HS-27A (cell line): Measurements from ENCODE around the gene GPR156.

Source experiments
- DNase-seq: peaks from one replicate; pipeline ENCODE4 v3.0.0-alpha.2; 2012; ENCODE audit warnings: low read depth, missing footprints

GPR156 gene

DNA sequence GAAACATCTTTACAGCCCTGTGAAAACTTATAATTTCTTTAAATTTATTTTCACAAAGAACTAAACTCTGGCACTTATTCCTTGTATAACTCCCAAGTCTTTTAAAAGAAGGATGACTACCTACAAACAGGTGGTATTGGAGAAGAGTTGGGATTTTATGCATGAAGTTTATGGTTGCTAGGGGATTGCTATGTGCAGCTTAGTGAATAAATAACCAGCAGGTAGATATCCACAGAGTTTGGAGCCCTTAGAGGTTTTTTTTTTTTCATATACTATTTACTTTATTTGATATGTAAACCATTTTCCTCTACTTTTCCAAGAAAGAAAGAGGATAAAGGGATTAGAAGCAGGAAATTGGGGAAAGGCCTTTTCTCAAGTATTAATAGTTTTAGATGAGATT is 91.5 kb downstream of the GPR156 start:
- DNase-seq: no peak

DNA sequence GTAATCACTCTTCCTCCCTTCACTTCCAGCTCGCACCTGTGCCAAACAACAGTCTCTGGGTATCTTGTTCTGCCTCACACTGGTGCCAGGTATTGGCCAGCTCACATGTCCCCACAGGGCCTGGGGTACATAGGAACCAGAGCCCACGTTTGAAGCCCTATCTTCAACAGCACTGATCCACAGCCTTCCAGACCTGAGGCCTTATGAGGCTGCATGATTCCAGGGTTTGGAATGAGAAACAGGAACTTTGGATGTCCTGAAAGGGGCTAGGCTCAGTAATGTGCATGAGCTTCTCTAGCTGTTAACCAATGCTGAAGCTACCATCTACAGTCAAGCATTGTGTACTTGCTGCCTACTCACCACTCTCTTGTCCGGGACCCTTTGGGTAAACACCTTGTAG is 92.4 kb downstream of the GPR156 start:
- no peak for DNase-seq

DNA sequence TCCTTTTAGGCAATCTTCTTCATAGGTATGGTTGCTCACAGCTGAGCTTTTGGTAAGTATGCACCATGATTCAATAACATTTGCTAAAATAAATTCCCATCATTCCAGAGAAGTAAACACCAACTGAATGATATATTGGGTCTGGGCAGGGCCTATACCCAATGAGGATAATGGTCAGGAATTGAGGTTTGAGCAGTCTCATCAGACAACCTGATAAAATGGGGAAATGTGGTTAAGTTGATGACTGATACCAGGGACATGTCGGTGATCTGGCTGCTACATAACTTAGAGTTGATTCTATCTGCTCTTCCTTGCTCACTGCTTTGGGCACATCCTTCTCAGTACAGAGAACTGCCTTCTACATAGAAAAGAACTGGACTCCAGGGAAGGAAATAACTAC is 92.9 kb downstream of the GPR156 start:
- DNase-seq: no peak

GRCh38 chr3:120182613-120183511 is 102.2 kb downstream of the GPR156 start:
- no peak for DNase-seq

- DNase-seq: no peak
Measured at GRCh38 chr3:120181632-120182031, 103.4 kb downstream of the GPR156 start.

DNA sequence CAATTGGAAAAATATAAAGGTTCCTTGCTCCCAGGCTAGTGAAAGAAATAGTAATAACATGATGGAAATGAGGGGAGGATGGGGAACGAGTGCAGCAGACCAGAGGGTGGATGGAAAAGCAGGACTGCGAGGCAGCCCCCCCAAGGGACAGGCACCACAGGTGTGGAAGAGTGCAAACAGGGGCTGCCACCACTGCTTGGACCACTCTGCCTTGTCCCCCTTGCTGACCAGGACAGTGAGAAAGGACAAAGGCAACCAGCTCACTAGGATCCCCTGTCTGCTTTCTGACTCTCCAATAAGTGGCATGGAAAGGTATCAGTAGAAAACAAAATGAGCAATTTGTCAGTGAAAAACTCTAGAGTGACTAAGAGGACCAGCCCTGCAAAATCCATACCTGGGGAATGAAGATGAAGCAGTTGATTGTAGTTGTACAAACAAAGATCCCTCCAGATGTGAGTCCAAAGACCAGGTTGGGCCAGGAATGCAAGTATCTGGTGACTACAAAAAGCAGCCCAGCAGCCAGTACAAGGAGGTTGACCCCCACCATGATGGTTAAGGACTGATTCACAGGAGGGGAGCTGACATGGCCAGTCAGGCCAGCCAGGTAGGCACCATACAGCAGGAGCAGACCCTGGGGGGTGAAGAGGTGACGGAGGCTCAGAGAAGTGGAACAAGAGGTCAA is 104.2 kb downstream of the GPR156 start:
- DNase-seq: no peak

DNA sequence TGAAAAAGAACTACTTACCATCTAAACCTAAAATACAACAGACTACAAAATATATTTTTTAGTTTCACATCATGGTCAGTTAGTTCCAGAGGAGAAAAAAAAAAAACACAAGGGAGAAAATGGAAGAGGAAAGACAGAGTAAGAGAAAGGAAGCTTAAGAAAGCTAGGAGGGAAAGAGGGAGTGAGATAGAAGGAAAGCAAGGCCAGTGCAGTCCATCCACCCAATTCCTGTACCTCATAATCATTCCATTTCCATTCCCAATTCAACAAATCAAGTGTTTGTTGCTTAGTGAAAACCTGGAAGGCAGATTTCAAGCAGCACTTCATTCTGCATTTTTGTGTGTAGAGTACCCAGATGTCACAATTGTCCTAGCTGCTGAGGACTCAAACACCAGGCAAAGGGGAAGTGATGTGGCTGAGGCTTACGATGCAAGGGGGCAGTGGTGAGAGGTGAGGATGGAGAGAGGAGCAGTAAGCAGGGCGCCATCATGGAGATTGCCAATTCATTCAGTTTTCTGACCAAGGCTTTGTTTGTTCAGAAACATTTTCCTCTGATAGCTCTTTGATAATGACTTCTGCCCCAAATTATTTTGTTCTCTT is 107.2 kb downstream of the GPR156 start:
- no peak for DNase-seq

DNA sequence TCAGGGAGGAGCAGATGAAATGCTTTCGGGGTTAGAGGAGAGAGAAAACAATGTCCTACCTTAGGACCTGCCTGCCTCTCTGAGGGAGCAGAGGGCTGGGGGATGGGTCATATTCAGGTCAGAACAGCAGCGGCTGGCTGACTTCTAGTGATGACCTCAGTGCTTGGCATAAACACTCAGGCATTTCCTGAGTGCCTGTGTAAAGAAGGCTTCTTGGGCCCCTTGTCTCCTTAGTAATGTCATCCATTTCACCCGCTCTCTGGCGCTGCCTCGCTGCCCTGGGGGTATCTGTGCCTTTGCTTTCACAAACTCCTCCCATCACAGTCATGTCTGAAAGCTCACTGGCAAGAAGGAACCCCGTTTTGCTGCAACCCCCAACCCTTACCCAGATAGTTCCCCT is 107.9 kb downstream of the GPR156 start:
- peak; percentile 80 for DNase-seq

DNA sequence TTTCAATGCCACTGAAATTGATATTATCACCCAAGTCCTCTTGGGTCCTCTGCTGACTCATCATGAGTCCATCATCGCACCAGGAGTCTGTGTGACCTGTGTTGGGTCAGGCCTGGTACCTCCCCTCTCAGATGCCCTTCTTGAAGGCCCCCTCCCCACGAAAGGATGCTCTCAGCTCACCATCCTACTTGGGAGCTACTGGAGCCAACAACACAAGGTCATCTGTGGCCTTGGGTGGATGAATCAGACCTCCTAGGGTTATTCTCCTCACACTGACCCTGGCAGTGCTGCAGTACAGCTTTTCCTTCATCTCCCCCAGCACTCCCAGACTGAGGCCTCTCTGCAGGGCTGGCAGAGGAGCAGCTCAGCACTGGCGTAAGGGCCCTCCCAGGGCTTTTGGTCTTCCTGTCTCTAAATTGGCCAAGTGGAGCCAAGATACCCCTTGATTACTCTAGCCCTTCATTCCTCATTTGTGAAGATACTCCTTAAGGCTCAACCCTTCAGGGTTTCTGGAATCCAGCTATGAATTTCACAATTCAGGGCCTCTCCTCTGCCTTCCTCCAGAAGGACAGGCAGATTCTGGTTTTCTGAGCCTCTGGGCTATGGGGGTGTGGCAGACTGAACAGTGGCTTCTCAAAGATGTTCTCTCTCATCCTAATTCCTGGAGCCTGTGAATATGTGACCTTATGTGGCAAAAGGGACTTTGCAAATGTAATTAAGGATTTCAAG is 110.0 kb downstream of the GPR156 start:
- no peak for DNase-seq

DNA sequence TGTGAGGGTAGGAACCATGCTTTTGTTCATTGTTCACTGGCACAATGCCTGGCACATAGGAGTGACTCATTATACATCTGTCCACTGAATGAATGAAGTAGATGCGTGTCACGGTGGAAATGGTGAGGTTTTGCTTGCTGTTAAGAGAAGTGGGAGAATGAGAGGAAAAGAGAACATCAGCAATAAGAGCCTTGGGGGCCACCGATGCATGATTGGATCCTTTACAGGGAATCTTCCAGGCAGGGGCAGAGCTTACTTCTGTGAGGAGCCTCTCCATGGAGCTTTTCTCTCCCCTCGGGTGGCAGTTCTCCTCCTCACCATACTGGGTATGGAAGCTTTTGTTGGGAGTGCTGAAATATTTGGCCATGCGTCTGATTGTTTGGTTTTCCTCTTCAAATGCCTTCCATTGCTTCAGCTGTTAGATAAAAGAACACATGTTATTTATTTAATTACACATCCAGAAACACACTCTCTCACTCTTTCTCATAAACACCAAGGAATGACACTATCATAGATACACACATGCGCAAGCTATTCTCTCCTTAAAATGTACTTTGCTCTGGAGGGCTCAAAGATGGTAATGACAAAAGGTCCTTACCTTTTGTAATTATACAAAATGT is 111.9 kb downstream of the GPR156 start:
- DNase-seq: no peak

- peak; percentile 75 for DNase-seq
Measured at GRCh38 chr3:120172070-120172469, 113.0 kb downstream of the GPR156 start.

DNA sequence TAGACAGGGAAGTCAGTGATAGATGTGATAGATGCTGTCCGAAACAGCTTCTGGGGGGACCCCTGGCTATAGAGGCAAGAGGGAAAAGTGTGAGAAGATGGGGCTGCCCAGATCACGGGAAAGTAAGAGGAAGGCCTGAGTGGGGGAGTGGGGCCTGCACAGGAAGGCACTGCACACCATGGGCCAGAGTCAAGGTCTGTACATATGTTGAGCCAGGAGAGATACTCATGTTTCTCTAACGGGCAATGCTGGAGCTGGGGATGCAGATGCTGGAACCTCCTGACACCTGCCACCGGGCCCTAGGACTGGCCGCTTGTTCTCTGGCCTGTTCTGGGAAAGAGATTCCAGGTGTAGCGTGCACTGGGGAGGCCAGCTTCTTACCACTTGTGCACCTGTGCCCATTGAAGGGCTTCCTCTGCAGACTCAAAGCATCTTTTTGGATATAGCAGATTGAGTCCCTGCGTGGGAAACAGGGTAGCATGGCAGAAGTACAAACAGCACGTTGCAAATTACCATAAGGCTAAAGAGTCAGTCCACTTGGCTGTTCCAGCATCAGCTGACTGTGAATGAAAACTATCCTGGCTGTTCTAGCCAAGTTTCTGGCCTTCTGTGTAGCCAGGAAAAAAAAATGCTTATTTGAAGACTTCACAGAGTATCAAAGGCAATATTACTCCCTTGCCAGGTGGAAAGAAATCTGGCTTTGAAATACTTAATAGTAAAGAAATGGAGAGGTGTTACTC is 113.7 kb downstream of the GPR156 start:
- no peak for DNase-seq

GRCh38 chr3:120170223-120170622 is 114.8 kb downstream of the GPR156 start:
- DNase-seq: peak; percentile 70

DNA sequence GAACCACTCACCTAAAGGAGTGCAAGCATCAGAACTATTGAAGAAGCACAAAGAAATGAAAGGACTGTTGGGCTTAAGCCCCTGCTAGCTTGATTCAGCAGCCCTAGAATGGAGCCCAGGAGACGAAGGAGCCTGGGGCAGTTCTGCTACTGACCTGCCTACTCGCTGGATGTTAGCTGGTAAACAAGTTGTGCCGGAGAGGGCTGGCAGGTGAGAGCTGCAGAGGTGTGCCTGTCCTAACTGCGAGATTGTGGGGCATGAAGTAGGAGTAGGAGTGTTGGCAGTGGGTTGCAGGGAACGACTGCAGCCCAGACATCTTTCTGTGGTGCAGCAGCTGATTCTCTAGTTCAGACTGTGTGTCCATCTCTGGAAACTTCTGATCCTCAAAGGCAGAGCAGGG is 115.6 kb downstream of the GPR156 start:
- no peak for DNase-seq

GRCh38 chr3:120168611-120169010 is 116.4 kb downstream of the GPR156 start:
- DNase-seq: no peak

GRCh38 chr3:120168038-120168437 is 117.0 kb downstream of the GPR156 start:
- DNase-seq: no peak

GRCh38 chr3:120167488-120167887 is 117.5 kb downstream of the GPR156 start:
- no peak for DNase-seq

DNA sequence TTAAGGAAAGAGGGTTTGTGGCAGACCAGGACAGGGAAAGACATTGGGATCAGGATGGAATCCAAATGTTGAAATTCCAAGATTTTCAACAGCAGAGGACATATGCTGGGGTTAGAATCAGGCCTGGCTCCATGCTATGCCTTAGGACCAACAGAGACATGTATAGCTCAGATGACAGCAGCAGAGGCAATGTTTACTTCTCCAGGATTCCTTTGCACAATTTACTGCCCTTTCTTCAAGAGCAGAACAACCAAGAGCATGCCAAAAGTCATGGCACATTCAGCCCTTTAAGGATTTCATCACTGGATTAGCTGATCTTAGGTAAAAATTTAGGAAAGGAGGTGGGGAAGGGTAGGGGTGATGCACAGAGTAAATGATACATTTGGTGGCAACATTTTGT is 121.2 kb downstream of the GPR156 start:
- no peak for DNase-seq

DNA sequence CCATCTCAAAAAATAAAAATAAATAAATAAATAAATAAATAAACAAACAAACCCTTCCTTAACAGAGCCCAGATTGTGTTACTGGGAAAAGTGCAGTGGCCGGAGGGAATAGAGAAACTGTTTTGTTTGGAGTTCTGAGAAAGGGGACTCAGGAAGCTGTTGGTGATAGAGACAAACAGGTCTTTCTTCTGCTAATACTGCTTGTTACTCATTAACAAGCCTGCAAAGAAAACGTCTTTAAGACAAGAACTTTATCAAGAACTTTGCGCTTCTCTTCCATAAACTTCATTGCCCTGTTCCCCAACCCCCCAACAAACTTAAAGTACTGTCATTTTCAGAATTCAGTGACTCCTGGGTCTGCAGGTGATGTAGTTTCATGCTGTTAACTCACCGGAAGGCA is 122.0 kb downstream of the GPR156 start:
- no peak for DNase-seq

- DNase-seq: no peak
Measured at GRCh38 chr3:120162400-120162799, 122.6 kb downstream of the GPR156 start.

DNA sequence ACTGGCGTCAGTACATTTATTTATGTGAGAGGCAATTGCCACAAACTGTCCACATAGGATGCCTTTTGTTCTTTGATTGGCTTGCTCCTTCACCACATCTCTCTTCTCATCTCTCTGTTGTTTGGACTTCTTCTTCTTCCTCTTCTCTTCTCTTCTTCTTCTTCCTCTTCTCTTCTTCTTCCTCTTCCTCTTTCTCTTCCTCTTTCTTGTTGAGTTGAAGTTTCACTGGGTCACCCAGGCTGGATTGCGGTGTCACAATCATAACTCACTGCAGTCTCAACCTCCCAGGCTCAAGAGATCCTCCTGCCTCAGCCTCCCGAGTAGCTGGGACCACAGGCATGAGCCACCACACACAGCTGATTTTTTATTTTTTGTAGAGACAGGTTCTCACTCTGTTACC is 123.1 kb downstream of the GPR156 start:
- no peak for DNase-seq
